ENCODE measurements around the gene GFRA4.

GFRA4 gene

GRCh38 chr20:3654326-3655130 is 8.7 kb downstream of the GFRA4 start:
- CTCF ChIA-PET: interaction anchor here (0.7 to 2.1 kb wide), 5 partner anchors 22 to 91 kb away, joined by 3 to 7 read pairs (median 4); no protein-coding TSS in a partner anchor
- POLR2A ChIA-PET: no interaction called here
- no peak overlapping the region for H3K4me3 ChIP-seq (ENCODE audit: low read depth, low read length)
- no peak for DNase-seq (ENCODE audit: low read depth, low spot score)
- TF ChIP-seq CTCF (IDR thresholded peaks at IDR 0.05; ENCODE audit: insufficient read depth, low read length, missing control alignments): no peak

- CTCF ChIA-PET: interaction anchor here (0.7 to 2.1 kb wide), 3 partner anchors 23 to 90 kb away, joined by 3 to 7 read pairs (median 6); no protein-coding TSS in a partner anchor
- no peak for DNase-seq (ENCODE audit: low read depth, low spot score)
- no peak for TF ChIP-seq CTCF (IDR thresholded peaks at IDR 0.05; ENCODE audit: insufficient read depth, low read length, missing control alignments)
- no peak overlapping the region for H3K4me3 ChIP-seq (ENCODE audit: low read depth, low read length)
- POLR2A ChIA-PET: no interaction called here
Observed at GRCh38 chr20:3653921-3654320, 9.3 kb downstream of the GFRA4 start.

GRCh38 chr20:3652676-3653596 is 10.3 kb downstream of the GFRA4 start:
- H3K4me3 ChIP-seq (ENCODE audit: low read depth, low read length): no peak overlapping the region
- ChIA-PET POLR2A (no interaction called here), CTCF (interaction anchor here (0.6 kb wide), 1 partner anchor 46 kb away, joined by 3 read pairs; no protein-coding TSS in a partner anchor)
- DNase-seq (ENCODE audit: low read depth, low spot score): no peak
- no peak for TF ChIP-seq CTCF (IDR thresholded peaks at IDR 0.05; ENCODE audit: insufficient read depth, low read length, missing control alignments)

GRCh38 chr20:3652221-3652620 is 11.0 kb downstream of the GFRA4 start:
- no peak overlapping the region for H3K4me3 ChIP-seq (ENCODE audit: low read depth, low read length)
- DNase-seq (ENCODE audit: low read depth, low spot score): no peak
- no peak for TF ChIP-seq CTCF (IDR thresholded peaks at IDR 0.05; ENCODE audit: insufficient read depth, low read length, missing control alignments)
- POLR2A ChIA-PET: no interaction called here
- CTCF ChIA-PET: interaction anchor here (1.0 kb wide), 1 partner anchor 59 kb away, joined by 3 read pairs; no protein-coding TSS in a partner anchor

GRCh38 chr20:3651204-3651962 is 11.8 kb downstream of the GFRA4 start:
- no peak overlapping the region for H3K4me3 ChIP-seq (ENCODE audit: low read depth, low read length)
- ChIA-PET POLR2A (no interaction called here), CTCF (interaction anchor here (1.0 kb wide), 1 partner anchor 60 kb away, joined by 3 read pairs; no protein-coding TSS in a partner anchor)
- no peak for DNase-seq (ENCODE audit: low read depth, low spot score)
- no peak for TF ChIP-seq CTCF (IDR thresholded peaks at IDR 0.05; ENCODE audit: insufficient read depth, low read length, missing control alignments)

Measured in AG04449 (cell line).